Mesothelial cell of epicardium (in vitro differentiated cells): ENCODE measurements around the gene TMPRSS6. TPM values are rescaled to one million over a fixed set of nuclear protein-coding genes. Genes with fewer than 3 reads are reported as not detected.

Experiments used
- DNase-seq, 2 experiments: peaks; one replicate each; pipeline ENCODE4 v3.0.0; 2021; ENCODE audit warnings: low spot score in 2 of 2; ENCODE audit not compliant: unreplicated experiment in 2 of 2
- H3K27ac Mint-ChIP-seq: 2 replicates; pipeline ENCODE4 v1.8.0; 2021; ENCODE audit warnings: mixed read lengths
- H3K27me3 Mint-ChIP-seq: 2 replicates; pipeline ENCODE4 v1.8.0; 2021; ENCODE audit warnings: low read depth, mixed read lengths
- H3K36me3 Mint-ChIP-seq: 2 replicates; pipeline ENCODE4 v1.8.0; 2021; ENCODE audit warnings: mixed read lengths
- H3K4me1 Mint-ChIP-seq: 2 replicates; pipeline ENCODE4 v1.8.0; 2021; ENCODE audit warnings: mixed read lengths
- H3K4me3 Mint-ChIP-seq: 2 replicates; pipeline ENCODE4 v1.8.0; 2021; ENCODE audit warnings: mild to moderate bottlenecking, moderate library complexity, mixed read lengths
- H3K9me3 Mint-ChIP-seq: 2 replicates; pipeline ENCODE4 v1.8.0; 2021; ENCODE audit warnings: mixed read lengths
- total RNA-seq: library from RNA; stranded (reverse); gene quantifications from 3 replicates; pipeline ENCODE4 v1.2.1, GENCODE V29; 2021
- TF ChIP-seq, protein P1 (sequence below): fragments of 200-600 bp; sonication (generic); IDR thresholded peaks from one replicate; pipeline ENCODE4 v1.5.0; 2021; ENCODE audit warnings: antibody characterized with exemption; ENCODE audit not compliant: unreplicated experiment

TMPRSS6 gene
- total RNA-seq, 1 donor from 2014 or later, result not detected

DNA sequence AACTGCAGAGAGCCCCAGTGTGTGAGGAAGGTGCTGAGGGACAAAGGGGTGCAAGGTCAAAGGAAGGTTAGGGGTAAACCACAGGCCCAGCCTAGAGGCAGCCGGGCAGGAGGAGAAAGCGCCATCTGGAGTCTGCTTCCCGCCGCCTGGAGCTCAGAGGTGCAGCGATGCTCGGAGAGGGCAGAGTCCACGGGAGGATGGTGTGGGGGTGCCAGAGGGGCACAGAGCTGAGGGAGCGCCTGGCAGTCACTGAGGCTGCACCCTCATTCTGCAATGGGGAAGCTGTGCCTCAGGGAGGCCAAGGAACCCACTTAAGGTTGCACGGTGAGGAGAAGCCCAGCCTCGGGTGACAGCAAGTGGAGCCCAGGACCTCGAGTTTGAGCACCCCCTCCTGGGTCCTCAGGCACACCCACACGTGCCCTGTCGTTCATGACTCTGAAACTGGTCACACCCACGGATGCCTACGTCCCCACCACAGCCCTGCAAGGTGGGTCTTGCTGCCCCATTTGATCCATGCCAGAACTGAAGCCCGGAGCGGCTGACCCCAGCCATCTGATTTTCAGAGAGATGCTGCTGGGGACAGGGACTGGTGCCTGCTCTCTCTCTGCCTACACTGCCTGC lies 38.6 kb upstream of the TMPRSS6 start:
- Mint-ChIP-seq H3K27me3 (peaks cover 10% of the 10 kb centered on the region), H3K4me1 (peaks cover 4% of the 10 kb centered on the region), H3K36me3 (peaks cover 2% of the 10 kb centered on the region), H3K27ac (no peak overlapping the region), H3K4me3 (no peak overlapping the region), H3K9me3 (peaks cover 18% of the 10 kb centered on the region)
- TF ChIP-seq, protein P1, sequence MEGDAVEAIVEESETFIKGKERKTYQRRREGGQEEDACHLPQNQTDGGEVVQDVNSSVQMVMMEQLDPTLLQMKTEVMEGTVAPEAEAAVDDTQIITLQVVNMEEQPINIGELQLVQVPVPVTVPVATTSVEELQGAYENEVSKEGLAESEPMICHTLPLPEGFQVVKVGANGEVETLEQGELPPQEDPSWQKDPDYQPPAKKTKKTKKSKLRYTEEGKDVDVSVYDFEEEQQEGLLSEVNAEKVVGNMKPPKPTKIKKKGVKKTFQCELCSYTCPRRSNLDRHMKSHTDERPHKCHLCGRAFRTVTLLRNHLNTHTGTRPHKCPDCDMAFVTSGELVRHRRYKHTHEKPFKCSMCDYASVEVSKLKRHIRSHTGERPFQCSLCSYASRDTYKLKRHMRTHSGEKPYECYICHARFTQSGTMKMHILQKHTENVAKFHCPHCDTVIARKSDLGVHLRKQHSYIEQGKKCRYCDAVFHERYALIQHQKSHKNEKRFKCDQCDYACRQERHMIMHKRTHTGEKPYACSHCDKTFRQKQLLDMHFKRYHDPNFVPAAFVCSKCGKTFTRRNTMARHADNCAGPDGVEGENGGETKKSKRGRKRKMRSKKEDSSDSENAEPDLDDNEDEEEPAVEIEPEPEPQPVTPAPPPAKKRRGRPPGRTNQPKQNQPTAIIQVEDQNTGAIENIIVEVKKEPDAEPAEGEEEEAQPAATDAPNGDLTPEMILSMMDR, result no peak
- no peak for DNase-seq

GRCh38 chr22:37147186-37147990 lies 37.9 kb upstream of the TMPRSS6 start:
- H3K9me3 Mint-ChIP-seq, result peaks cover 18% of the 10 kb centered on the region
- DNase-seq, result no peak
- H3K27ac Mint-ChIP-seq, result no peak overlapping the region
- peaks cover 10% of the 10 kb centered on the region for H3K27me3 Mint-ChIP-seq
- TF ChIP-seq, protein P1, result no peak
- peaks cover 2% of the 10 kb centered on the region for H3K36me3 Mint-ChIP-seq
- H3K4me3 Mint-ChIP-seq, result no peak overlapping the region
- H3K4me1 Mint-ChIP-seq, result peaks cover 4% of the 10 kb centered on the region

DNA sequence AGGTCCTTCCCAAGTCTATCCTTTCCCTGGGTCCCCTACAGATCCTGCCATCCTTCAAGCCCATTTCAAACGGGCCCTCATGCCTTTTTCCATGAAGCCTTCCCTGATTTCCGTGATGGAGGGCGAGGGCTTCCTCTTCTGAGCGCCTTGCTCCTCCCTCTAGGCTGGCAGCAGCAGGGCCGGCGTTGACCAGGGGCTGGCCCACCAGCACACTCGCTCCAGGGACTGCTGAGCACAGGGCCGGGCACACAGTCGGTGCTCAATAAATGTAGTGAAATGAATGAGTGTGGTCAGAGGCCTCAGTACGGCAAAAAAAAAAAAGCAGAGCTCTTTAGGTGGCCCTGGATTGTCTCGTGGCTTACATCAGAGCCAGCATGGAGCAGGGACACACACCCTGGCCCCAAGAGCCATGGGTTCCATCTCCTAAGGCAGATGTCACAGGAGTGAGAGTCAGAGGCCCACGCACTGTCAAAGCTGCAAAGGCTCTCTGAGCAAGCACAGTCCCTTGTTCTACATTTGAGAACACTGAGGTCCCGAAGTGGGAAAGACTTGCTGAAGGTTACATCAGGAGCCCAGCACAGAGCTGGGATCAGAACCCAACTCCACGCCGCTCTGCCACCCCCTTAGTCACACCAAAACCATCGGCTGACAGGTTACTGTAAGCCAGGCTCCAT lies 37.1 kb upstream of the TMPRSS6 start:
- Mint-ChIP-seq H3K27ac (no peak overlapping the region), H3K27me3 (peaks cover 10% of the 10 kb centered on the region), H3K9me3 (peaks cover 11% of the 10 kb centered on the region), H3K36me3 (peaks cover 2% of the 10 kb centered on the region), H3K4me1 (peaks cover 4% of the 10 kb centered on the region), H3K4me3 (no peak overlapping the region)
- TF ChIP-seq, protein P1, result no peak
- no peak for DNase-seq

DNA sequence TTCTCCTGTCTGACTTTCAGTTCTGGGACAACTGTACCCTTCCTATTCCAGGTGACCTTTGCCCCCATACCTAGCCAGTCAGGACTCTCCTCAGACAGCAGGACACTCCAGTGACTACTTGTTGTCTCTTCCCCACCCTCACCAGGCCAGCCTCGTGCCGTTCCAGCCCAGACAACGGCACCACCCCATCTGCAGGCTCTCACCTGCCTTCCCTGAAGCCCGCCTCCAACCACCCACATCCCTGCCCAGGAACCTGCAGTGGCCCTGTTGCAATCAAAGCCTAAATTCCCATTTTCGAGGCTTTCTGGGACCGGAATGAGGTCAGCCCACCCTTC lies 36.5 kb upstream of the TMPRSS6 start:
- DNase-seq, result no peak
- Mint-ChIP-seq H3K27me3 (peaks cover 10% of the 10 kb centered on the region), H3K9me3 (peaks cover 5% of the 10 kb centered on the region), H3K4me1 (peaks cover 4% of the 10 kb centered on the region), H3K27ac (no peak overlapping the region), H3K4me3 (no peak overlapping the region), H3K36me3 (no peaks in the 10 kb centered on the region)
- TF ChIP-seq, protein P1, result no peak

GRCh38 chr22:37145180-37146050 lies 35.9 kb upstream of the TMPRSS6 start:
- Mint-ChIP-seq H3K27me3 (peaks cover 10% of the 10 kb centered on the region), H3K4me1 (peaks cover 4% of the 10 kb centered on the region), H3K9me3 (no peaks in the 10 kb centered on the region), H3K4me3 (no peak overlapping the region), H3K27ac (no peak overlapping the region), H3K36me3 (no peaks in the 10 kb centered on the region)
- TF ChIP-seq, protein P1, result no peak
- DNase-seq, result no peak
